Measurements from ENCODE around the gene GNAZ. TPM values are rescaled to one million over a fixed set of nuclear protein-coding genes. Genes with fewer than 3 reads are reported as not detected.
"Not testable (repeated sequence)": the region's sequence is repeated elsewhere in the genome, so short reads cannot be mapped to it uniquely, and the experiment has no call there.

GNAZ gene
- total RNA-seq: 10 to 100 TPM; 15.1 to 20.2 TPM
- polyA plus RNA-seq (ENCODE audit: insufficient read depth, low read depth, low replicate concordance): 13.7 TPM
- long read RNA-seq, donor 1: 0 reads
- long read RNA-seq, donor 2, partial matches to known transcripts: 0 of 2 reads
- long read RNA-seq, donor 2, other reads (novel, unspliced or antisense): 0 of 2 reads

GRCh38 chr22:23070418-23071229 lies at the start of gene GNAZ:
GNAZ (plus strand) TSS chr22:23070519; CDS start chr22:23095696, 25,177 bp downstream.
- peak within 1 kb of the TSS in 1 of 2 donors; percentile 24 for H3K27ac ChIP-seq
- no peak for TF ChIP-seq CTCF (IDR thresholded peaks at IDR 0.05)
- no peak for TF ChIP-seq POLR2A (IDR thresholded peaks at IDR 0.05)

GRCh38 chr22:23020659-23021293 lies 49.5 kb upstream of the GNAZ start:
- TF ChIP-seq POLR2A (IDR thresholded peaks at IDR 0.05): no peak
- TF ChIP-seq CTCF (IDR thresholded peaks at IDR 0.05): no peak
- no peaks in the 10 kb centered on the region for H3K27me3 ChIP-seq
- intact Hi-C loops (cut with DNase I; ENCODE audit: low total_unique reads): no loop called here
- H3K9me3 ChIP-seq: no peaks in the 10 kb centered on the region
- H3K4me1 ChIP-seq: no peaks in the 10 kb centered on the region
- H3K4me3 ChIP-seq: no peak overlapping the region
- no peak overlapping the region for H3K27ac ChIP-seq
- DNase-seq: no peak
- H3K36me3 ChIP-seq (ENCODE audit: low read depth, missing control alignments): no peaks in the 10 kb centered on the region

More at GRCh38 chr22:23070418-23071229, at the start of gene GNAZ:
- no peaks in the 10 kb centered on the region for H3K27me3 ChIP-seq
- peaks cover 13% of the 10 kb centered on the region for H3K4me1 ChIP-seq
- H3K9me3 ChIP-seq: no peaks in the 10 kb centered on the region
- DNase-seq: no peak
- H3K36me3 ChIP-seq (ENCODE audit: low read depth, missing control alignments): no peaks in the 10 kb centered on the region
- intact Hi-C loops (cut with DNase I; ENCODE audit: low total_unique reads): no loop called here
- 4% methylated on average over 78 of the region's 87 CpGs; no CpG with 5 or more reads in 1 of the 2 donors for WGBS, 2 donors
- H3K4me3 ChIP-seq: peak within 1 kb of the TSS; percentile 58 to 63

- intact Hi-C loops (cut with DNase I; ENCODE audit: low total_unique reads); H3K27me3 ChIP-seq; H3K4me3 ChIP-seq; H3K9me3 ChIP-seq; H3K4me1 ChIP-seq; H3K36me3 ChIP-seq (ENCODE audit: low read depth, missing control alignments); H3K27ac ChIP-seq; DNase-seq: not testable (repeated sequence)
- 59 to 75% methylated on average over 3 of the region's 3 CpGs for WGBS, 2 donors
These were observed 48.5 kb upstream of the GNAZ start for GRCh38 chr22:23021660-23022353.

GRCh38 chr22:23023294-23023693 lies 47.0 kb upstream of the GNAZ start:
- DNase-seq: no peak
- no peaks in the 10 kb centered on the region for H3K27me3 ChIP-seq
- no peaks in the 10 kb centered on the region for H3K4me1 ChIP-seq

More at GRCh38 chr22:23023294-23023693, 47.0 kb upstream of the GNAZ start:
- TF ChIP-seq POLR2A (IDR thresholded peaks at IDR 0.05): no peak
- no peak for TF ChIP-seq CTCF (IDR thresholded peaks at IDR 0.05)
- H3K27ac ChIP-seq: no peak overlapping the region
- no peaks in the 10 kb centered on the region for H3K9me3 ChIP-seq
- H3K4me3 ChIP-seq: no peak overlapping the region
- H3K36me3 ChIP-seq (ENCODE audit: low read depth, missing control alignments): no peaks in the 10 kb centered on the region
- WGBS, 2 donors: 90% methylated on average over 2 of the region's 2 CpGs
- intact Hi-C loops (cut with DNase I; ENCODE audit: low total_unique reads): no loop called here

Measured in testis (tissue), 5 donors.